HUES64 (cell line): Measurements from ENCODE around the gene MOBP.

Experiments
- H3K27ac ChIP-seq: 2 replicates; pipeline ENCODE4 v1.7.0; 2013; ENCODE audit warnings: low read depth, low read length, inconsistent platforms
- H3K27me3 ChIP-seq: 2 replicates; pipeline ENCODE4 v1.6.1; 2013; ENCODE audit warnings: mild to moderate bottlenecking, low read length; ENCODE audit not compliant: insufficient read depth
- H3K36me3 ChIP-seq: 2 replicates; pipeline ENCODE4 v1.6.1; 2013; ENCODE audit warnings: mild to moderate bottlenecking, low read length; ENCODE audit not compliant: insufficient read depth
- H3K4me1 ChIP-seq: 2 replicates; pipeline ENCODE4 v1.6.1; 2013; ENCODE audit warnings: mild to moderate bottlenecking, low read length, moderate library complexity; ENCODE audit not compliant: insufficient read depth
- H3K4me3 ChIP-seq: 2 replicates; pipeline ENCODE4 v1.5.1; 2013; ENCODE audit warnings: mild to moderate bottlenecking, low read length, moderate library complexity
- H3K9ac ChIP-seq: 2 replicates; pipeline ENCODE4 v1.6.1; 2013; ENCODE audit warnings: mild to moderate bottlenecking, low read depth, low read length
- H3K9me3 ChIP-seq: 2 replicates; pipeline ENCODE4 v1.6.1; 2013; ENCODE audit warnings: low read depth, low read length; ENCODE audit not compliant: insufficient read depth
- WGBS: fragments of 150-250, 120-280 bp; methylation state at CpG from one replicate; pipeline ENCODE4 v1.1.7; 2013; ENCODE audit warnings: missing lambda C conversion rate; 5-methylcytosine and 5-hydroxymethylcytosine counted together

The MOBP gene

GRCh38 chr3:39524107-39524506, 56.6 kb downstream of the MOBP start:
- no peaks in the 10 kb centered on the region for H3K4me1 ChIP-seq
- H3K4me3 ChIP-seq, result no peak overlapping the region
- WGBS, result no CpG with 5 or more reads among the region's 1 CpG
- H3K27me3 ChIP-seq, result no peaks in the 10 kb centered on the region
- no peak overlapping the region for H3K27ac ChIP-seq
- no peak overlapping the region for H3K9ac ChIP-seq
- peaks cover 21% of the 10 kb centered on the region; the same call in 1 of the 2 replicates for H3K9me3 ChIP-seq
- no peaks in the 10 kb centered on the region for H3K36me3 ChIP-seq

- Histone ChIP-seq H3K4me3 (no peak overlapping the region), H3K27ac (no peak overlapping the region), H3K4me1 (no peaks in the 10 kb centered on the region), H3K9me3 (peaks cover 12% of the 10 kb centered on the region; the same call in 1 of the 2 replicates), H3K9ac (no peak overlapping the region), H3K36me3 (no peaks in the 10 kb centered on the region), H3K27me3 (no peaks in the 10 kb centered on the region)
- 99% methylated on average over 4 of the region's 4 CpGs for WGBS
Measured at GRCh38 chr3:39528844-39529243, 61.4 kb downstream of the MOBP start.

GRCh38 chr3:39529577-39529976, 62.1 kb downstream of the MOBP start:
- Histone ChIP-seq H3K9me3 (peaks cover 5% of the 10 kb centered on the region; the same call in 1 of the 2 replicates), H3K9ac (no peak overlapping the region), H3K36me3 (no peaks in the 10 kb centered on the region), H3K4me1 (no peaks in the 10 kb centered on the region), H3K27me3 (no peaks in the 10 kb centered on the region), H3K27ac (no peak overlapping the region), H3K4me3 (no peak overlapping the region)
- WGBS, result 87% methylated on average over 9 of the region's 9 CpGs

- 0 out of 2 replicates have a peak, but pooled peaks cover 7% of the 10 kb centered on the region for H3K4me1 ChIP-seq
- no peaks in the 10 kb centered on the region for H3K9me3 ChIP-seq
- H3K9ac ChIP-seq, result no peak overlapping the region
- no peaks in the 10 kb centered on the region for H3K27me3 ChIP-seq
- H3K4me3 ChIP-seq, result no peak overlapping the region
- no peaks in the 10 kb centered on the region for H3K36me3 ChIP-seq
- H3K27ac ChIP-seq, result no peak overlapping the region
- 97% methylated on average over 6 of the region's 6 CpGs for WGBS
Measured at GRCh38 chr3:39531066-39531465, 63.6 kb downstream of the MOBP start.

- H3K27ac ChIP-seq, result no peak overlapping the region
- H3K4me3 ChIP-seq, result no peak overlapping the region
- H3K27me3 ChIP-seq, result no peaks in the 10 kb centered on the region
- no peaks in the 10 kb centered on the region for H3K9me3 ChIP-seq
- H3K4me1 ChIP-seq, result 0 out of 2 replicates have a peak, but pooled peaks cover 7% of the 10 kb centered on the region
- H3K36me3 ChIP-seq, result no peaks in the 10 kb centered on the region
- H3K9ac ChIP-seq, result no peak overlapping the region
- WGBS, result 94% methylated on average over 3 of the region's 3 CpGs
Measured at GRCh38 chr3:39531665-39532064, 64.2 kb downstream of the MOBP start.

- WGBS, result no CpG with 5 or more reads among the region's 1 CpG
- no peaks in the 10 kb centered on the region for H3K36me3 ChIP-seq
- H3K9me3 ChIP-seq, result no peaks in the 10 kb centered on the region
- no peaks in the 10 kb centered on the region for H3K27me3 ChIP-seq
- H3K4me3 ChIP-seq, result no peak overlapping the region
- 0 out of 2 replicates have a peak, but pooled peaks cover 7% of the 10 kb centered on the region for H3K4me1 ChIP-seq
- no peak overlapping the region for H3K9ac ChIP-seq
- no peak overlapping the region for H3K27ac ChIP-seq
Measured at GRCh38 chr3:39532777-39533176, 65.3 kb downstream of the MOBP start.

- no CpG with 5 or more reads among the region's 2 CpGs for WGBS
- Histone ChIP-seq H3K9ac (no peak overlapping the region), H3K9me3 (no peaks in the 10 kb centered on the region), H3K4me1 (0 out of 2 replicates have a peak, but pooled peaks cover 7% of the 10 kb centered on the region), H3K4me3 (no peak overlapping the region), H3K36me3 (no peaks in the 10 kb centered on the region), H3K27ac (no peak overlapping the region), H3K27me3 (no peaks in the 10 kb centered on the region)
Measured at GRCh38 chr3:39533226-39533625, 65.7 kb downstream of the MOBP start.

GRCh38 chr3:39540162-39540921, 72.9 kb downstream of the MOBP start:
- Histone ChIP-seq H3K27me3 (no peaks in the 10 kb centered on the region), H3K36me3 (no peaks in the 10 kb centered on the region), H3K9ac (no peak overlapping the region), H3K9me3 (no peaks in the 10 kb centered on the region), H3K27ac (no peak overlapping the region), H3K4me3 (no peak overlapping the region), H3K4me1 (peaks cover 21% of the 10 kb centered on the region; the same call in 1 of the 2 replicates)
- WGBS, result 77% methylated on average over 1 of the region's 1 CpG

GRCh38 chr3:39541442-39541841, 74.0 kb downstream of the MOBP start:
- H3K27me3 ChIP-seq, result no peaks in the 10 kb centered on the region
- H3K27ac ChIP-seq, result no peak overlapping the region
- 90% methylated on average over 3 of the region's 3 CpGs for WGBS
- no peaks in the 10 kb centered on the region for H3K9me3 ChIP-seq
- H3K4me1 ChIP-seq, result peaks cover 16% of the 10 kb centered on the region; the same call in 1 of the 2 replicates
- H3K36me3 ChIP-seq, result no peaks in the 10 kb centered on the region
- no peak overlapping the region for H3K4me3 ChIP-seq
- no peak overlapping the region for H3K9ac ChIP-seq

- no peaks in the 10 kb centered on the region for H3K27me3 ChIP-seq
- no peaks in the 10 kb centered on the region for H3K36me3 ChIP-seq
- 46% methylated on average over 5 of the region's 5 CpGs for WGBS
- H3K4me3 ChIP-seq, result no peak overlapping the region
- no peaks in the 10 kb centered on the region for H3K9me3 ChIP-seq
- H3K9ac ChIP-seq, result no peak overlapping the region
- H3K4me1 ChIP-seq, result peaks cover 16% of the 10 kb centered on the region; the same call in 1 of the 2 replicates
- no peak overlapping the region for H3K27ac ChIP-seq
Measured at GRCh38 chr3:39541917-39542329, 74.4 kb downstream of the MOBP start.

GRCh38 chr3:39542588-39542988, 75.1 kb downstream of the MOBP start:
- H3K27ac ChIP-seq, result no peak overlapping the region
- 82% methylated on average over 5 of the region's 5 CpGs for WGBS
- H3K27me3 ChIP-seq, result no peaks in the 10 kb centered on the region
- no peaks in the 10 kb centered on the region for H3K36me3 ChIP-seq
- no peak overlapping the region for H3K9ac ChIP-seq
- no peak overlapping the region for H3K4me3 ChIP-seq
- H3K9me3 ChIP-seq, result no peaks in the 10 kb centered on the region
- peaks cover 16% of the 10 kb centered on the region; the same call in 1 of the 2 replicates for H3K4me1 ChIP-seq
